Activated T-cell treated with anti-CD3 and anti-CD28 coated beads, Interleukin-2, amount 50 U/mL, for 1 hour (primary cell): ENCODE results near the gene CCL25.
"Not testable (repeated sequence)": the region's sequence is repeated elsewhere in the genome, so short reads cannot be mapped to it uniquely, and the experiment has no call there.

ENCODE experiments used
- DNase-seq: peaks from one replicate; pipeline ENCODE4 v3.0.0-alpha.2; 2020

The CCL25 gene

GRCh38 chr19:8087876-8088275 lies 35.3 kb downstream of the CCL25 start:
- no peak for DNase-seq

GRCh38 chr19:8088752-8089663 lies 36.4 kb downstream of the CCL25 start:
- no peak for DNase-seq

- no peak for DNase-seq
Measured at GRCh38 chr19:8089664-8090601, 37.4 kb downstream of the CCL25 start.

- no peak for DNase-seq
Measured at GRCh38 chr19:8090950-8091349, 38.4 kb downstream of the CCL25 start.

GRCh38 chr19:8093740-8094139 lies 41.2 kb downstream of the CCL25 start:
- no peak for DNase-seq

- no peak for DNase-seq
Measured at GRCh38 chr19:8094336-8094735, 41.8 kb downstream of the CCL25 start.

- no peak for DNase-seq
Measured at GRCh38 chr19:8095354-8095886, 42.9 kb downstream of the CCL25 start.

- no peak for DNase-seq
Measured at GRCh38 chr19:8096071-8096470, 43.5 kb downstream of the CCL25 start.

GRCh38 chr19:8097198-8097597 lies 44.6 kb downstream of the CCL25 start:
- DNase-seq: no peak

- no peak for DNase-seq
Measured at GRCh38 chr19:8097681-8098567, 45.4 kb downstream of the CCL25 start.

- DNase-seq: no peak
Measured at GRCh38 chr19:8101311-8101710, 48.8 kb downstream of the CCL25 start.

- not testable (repeated sequence) for DNase-seq
Measured at GRCh38 chr19:8101910-8102309, 49.4 kb downstream of the CCL25 start.

- DNase-seq: no peak
Measured at GRCh38 chr19:8105471-8105870, 52.9 kb downstream of the CCL25 start.

- DNase-seq: no peak
Measured at GRCh38 chr19:8107301-8107903, 54.8 kb downstream of the CCL25 start.

- DNase-seq: no peak
Measured at GRCh38 chr19:8108560-8109445, 56.2 kb downstream of the CCL25 start.

GRCh38 chr19:8109455-8109854 lies 56.9 kb downstream of the CCL25 start:
- DNase-seq: no peak

GRCh38 chr19:8109890-8110662 lies 57.5 kb downstream of the CCL25 start:
- DNase-seq: no peak

- DNase-seq: no peak
Measured at GRCh38 chr19:8110931-8111330, 58.4 kb downstream of the CCL25 start.

GRCh38 chr19:8111376-8111775 lies 58.8 kb downstream of the CCL25 start:
- no peak for DNase-seq
